Heart right ventricle (tissue), 16 donors: Measurements from ENCODE around the gene LZTS3. TPM values are rescaled to one million over a fixed set of nuclear protein-coding genes. Genes with fewer than 3 reads are reported as not detected.

ENCODE experiments used
- ATAC-seq, 8 donors: fragments of 200-7000 bp; cut with Tn5 transposase; one replicate each; pipeline ENCODE4 v1.9.1; 2020; ENCODE audit warnings: mild to moderate bottlenecking in 8 of 8, moderate library complexity in 8 of 8, moderate number of reproducible peaks in 1 of 8
- DNase-seq, 2 donors: peaks; one replicate each; pipeline ENCODE4 v3.0.0-alpha.2; 2020
- H3K27ac ChIP-seq, 10 donors: fragments of 200-600 bp; sonication (generic) in 2 of 10; one replicate each; pipeline versions ENCODE4 v1.5.0 to v1.8.0; 2020 to 2022; ENCODE audit warnings: mild to moderate bottlenecking in 3 of 10
- H3K27me3 ChIP-seq, 7 donors: fragments of 200-600 bp; one replicate each; pipeline ENCODE4 v1.8.0; 2021 to 2022; ENCODE audit warnings: mild to moderate bottlenecking in 2 of 7
- H3K36me3 ChIP-seq, 9 donors: fragments of 200-600 bp; sonication (generic) in 1 of 9; one replicate each; pipeline versions ENCODE4 v1.5.0 to v1.8.0; 2020 to 2022; ENCODE audit warnings: mild to moderate bottlenecking in 2 of 9
- H3K4me1 ChIP-seq, 9 donors: fragments of 200-600 bp; sonication (generic) in 1 of 9; one replicate each; pipeline versions ENCODE4 v1.5.0 to v1.8.0; 2020 to 2022; ENCODE audit warnings: mild to moderate bottlenecking in 4 of 9
- H3K4me3 ChIP-seq, 10 donors: fragments of 200-600 bp; sonication (generic) in 2 of 10; one replicate each; pipeline versions ENCODE4 v1.5.0 to v1.8.0; 2020 to 2022; ENCODE audit warnings: mild to moderate bottlenecking in 7 of 10, moderate library complexity in 2 of 10
- H3K9me3 ChIP-seq, 11 donors: fragments of 200-600 bp in 10 of 11; sonication (generic) in 2 of 11; one replicate each; pipeline versions ENCODE4 v1.5.0 to v1.8.0; 2013 to 2022; ENCODE audit warnings: mild to moderate bottlenecking in 2 of 11, control low read depth in 1 of 11, moderate library complexity in 1 of 11
- WGBS, 2 donors: extraction: QIAGEN DNeasy Blood & Tissue Kit; methylation state at CpG; one replicate each; pipeline ENCODE4 v1.1.7; 2013; ENCODE audit warnings: inconsistent platforms in 1 of 2; 5-methylcytosine and 5-hydroxymethylcytosine counted together
- intact Hi-C, 10 donors: fragments of 100-400 bp; cut with DNase I; formaldehyde crosslinking; loops; one replicate each; pipeline versions ENCODE4 v1.11.1 to v1.14.2; 2022
- polyA plus RNA-seq, 2 donors: library from polyadenylated mRNA; stranded (reverse); fragments of 200-250 nt; gene quantifications; one replicate each; pipeline ENCODE4 v1.2.3, GENCODE V29; 2013
- total RNA-seq, 10 donors: library from RNA; stranded (reverse); fragmentation: NEBNext Ultra II Directional in 3 of 10; extraction: Animal tissue kit (Norgen Biotek cat#: 25700) in 3 of 10; gene quantifications; one replicate each; pipeline versions ENCODE4 v1.2.1 to v1.2.4, GENCODE V29; 2021 to 2023
- TF ChIP-seq, protein P1 (sequence below), 9 donors: fragments of 200-600 bp; sonication (generic) in 2 of 9; IDR thresholded peaks; one replicate each; pipeline versions ENCODE4 v1.5.0 to v1.8.0; 2021 to 2022; ENCODE audit warnings: antibody characterized with exemption in 9 of 9, mild to moderate bottlenecking in 5 of 9, moderate library complexity in 1 of 9
- donor health status: Arrhythmogenic right ventricular cardiomyopathy.
- donor health status: ischemic (EF 13 %, LVEDD 7.1; RV severe dilation, severe dysfunction).
- donor health status: healthy with polysubstance abuse.
- donor health status: DM: no; HTN: yes; CAD: no.
- donor health status: DM: no; HTN: no; CAD: no.
- donor health status: ischemic (EF 25% LVEDD 6.9; RV normal size, moderate dysfunction).
- donor health status: ischemic (EF 25% LVEDD 5.7; RV mildly dilated, moderate dysfunction).
- donor health status: healthy.
- donor health status: DM: yes; HTN: yes; CAD: no.
- donor health status: Ischemic cardiomyopathy.
- donor health status: ischemic (EF 35%, LVEDD 5.7; RV mildly dilated, moderate dysfunction).
- donor health status: nonischemic (EF 11% LVEDD 7.7; RV severe dilation, severe dysfunction).
- donor health status: DM: yes; HTN: yes; CAD: no.
- donor health status: PGD.
- donor health status: ischemic (EF 29% LVEDD 5.4; RV normal size, mild dysfunction).
- donor health status: nonischemic (EF 23%, LVEDD 6.1; RV moderate dilation, normal function).

LZTS3 gene
- total and polyA plus RNA-seq, 12 donors: 7.1 to 27.0 (median 9.5) TPM

DNA sequence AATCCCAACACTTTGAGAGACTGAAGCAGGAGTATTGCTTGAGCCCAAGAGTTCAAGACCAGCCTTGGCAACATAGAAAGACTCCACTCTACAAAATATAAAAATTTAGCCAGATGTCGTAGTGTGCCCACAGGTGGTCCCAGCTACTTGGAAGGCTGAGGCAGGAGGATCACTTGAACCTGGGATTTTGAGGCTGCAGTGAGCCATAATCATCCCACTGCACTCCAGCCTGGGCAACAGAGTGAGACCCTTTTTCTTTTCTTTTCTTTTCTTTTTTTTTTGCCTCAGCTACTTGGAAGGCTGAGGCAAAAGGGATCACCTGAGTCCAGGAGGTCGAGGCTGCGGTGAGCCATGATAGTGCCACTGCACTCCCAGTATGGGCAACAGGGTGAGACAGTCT is 31.6 kb downstream of the LZTS3 start:
- intact Hi-C loops: no loop called here
- no peak overlapping the region for H3K27ac ChIP-seq
- ATAC-seq (no peak), DNase-seq (no peak)
- no peaks in the 10 kb centered on the region for H3K27me3 ChIP-seq
- H3K4me3 ChIP-seq: no peak overlapping the region
- peaks cover 0 to 9% (median 0%) of the 10 kb centered on the region in 11 donors for H3K9me3 ChIP-seq
- H3K36me3 ChIP-seq: peaks cover 0 to 24% (median 0%) of the 10 kb centered on the region in 9 donors
- WGBS, 2 donors: 97 to 98% methylated on average over 3 of the region's 3 CpGs
- peaks cover 0 to 6% (median under 1%) of the 10 kb centered on the region in 9 donors for H3K4me1 ChIP-seq
- TF ChIP-seq, protein P1, sequence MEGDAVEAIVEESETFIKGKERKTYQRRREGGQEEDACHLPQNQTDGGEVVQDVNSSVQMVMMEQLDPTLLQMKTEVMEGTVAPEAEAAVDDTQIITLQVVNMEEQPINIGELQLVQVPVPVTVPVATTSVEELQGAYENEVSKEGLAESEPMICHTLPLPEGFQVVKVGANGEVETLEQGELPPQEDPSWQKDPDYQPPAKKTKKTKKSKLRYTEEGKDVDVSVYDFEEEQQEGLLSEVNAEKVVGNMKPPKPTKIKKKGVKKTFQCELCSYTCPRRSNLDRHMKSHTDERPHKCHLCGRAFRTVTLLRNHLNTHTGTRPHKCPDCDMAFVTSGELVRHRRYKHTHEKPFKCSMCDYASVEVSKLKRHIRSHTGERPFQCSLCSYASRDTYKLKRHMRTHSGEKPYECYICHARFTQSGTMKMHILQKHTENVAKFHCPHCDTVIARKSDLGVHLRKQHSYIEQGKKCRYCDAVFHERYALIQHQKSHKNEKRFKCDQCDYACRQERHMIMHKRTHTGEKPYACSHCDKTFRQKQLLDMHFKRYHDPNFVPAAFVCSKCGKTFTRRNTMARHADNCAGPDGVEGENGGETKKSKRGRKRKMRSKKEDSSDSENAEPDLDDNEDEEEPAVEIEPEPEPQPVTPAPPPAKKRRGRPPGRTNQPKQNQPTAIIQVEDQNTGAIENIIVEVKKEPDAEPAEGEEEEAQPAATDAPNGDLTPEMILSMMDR (IDR thresholded peaks at IDR 0.05): no peak

DNA sequence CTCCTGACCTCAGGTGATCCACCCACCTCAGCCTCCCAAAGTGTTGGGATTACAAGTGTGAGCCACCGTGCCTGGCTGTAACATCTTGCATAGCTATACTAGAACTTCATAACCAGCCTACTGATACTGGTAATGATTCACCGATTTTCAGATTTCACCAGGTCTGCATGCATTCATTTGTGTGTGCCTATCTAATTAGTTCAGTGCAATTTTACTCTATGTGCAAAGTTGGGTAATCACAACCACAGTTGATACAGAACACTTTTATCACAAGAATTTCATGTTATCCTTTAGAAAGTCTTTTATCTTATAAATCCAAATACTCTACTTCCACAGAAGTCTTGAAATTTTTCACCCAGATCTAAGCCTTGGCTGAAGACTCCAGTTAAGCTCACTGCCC is 35.9 kb downstream of the LZTS3 start:
- no peak for ATAC-seq
- TF ChIP-seq, protein P1 (IDR thresholded peaks at IDR 0.05): no peak
- Histone ChIP-seq H3K36me3 (peaks cover 0 to 10% (median 0%) of the 10 kb centered on the region in 9 donors), H3K4me3 (no peak overlapping the region), H3K9me3 (peaks cover 0 to 2% (median 0%) of the 10 kb centered on the region in 11 donors), H3K4me1 (no peaks in the 10 kb centered on the region), H3K27me3 (no peaks in the 10 kb centered on the region), H3K27ac (no peak overlapping the region)
- no peak for DNase-seq
- intact Hi-C loops: no loop called here
- WGBS, 2 donors: 97 to 99% methylated on average over 2 of the region's 2 CpGs

DNA sequence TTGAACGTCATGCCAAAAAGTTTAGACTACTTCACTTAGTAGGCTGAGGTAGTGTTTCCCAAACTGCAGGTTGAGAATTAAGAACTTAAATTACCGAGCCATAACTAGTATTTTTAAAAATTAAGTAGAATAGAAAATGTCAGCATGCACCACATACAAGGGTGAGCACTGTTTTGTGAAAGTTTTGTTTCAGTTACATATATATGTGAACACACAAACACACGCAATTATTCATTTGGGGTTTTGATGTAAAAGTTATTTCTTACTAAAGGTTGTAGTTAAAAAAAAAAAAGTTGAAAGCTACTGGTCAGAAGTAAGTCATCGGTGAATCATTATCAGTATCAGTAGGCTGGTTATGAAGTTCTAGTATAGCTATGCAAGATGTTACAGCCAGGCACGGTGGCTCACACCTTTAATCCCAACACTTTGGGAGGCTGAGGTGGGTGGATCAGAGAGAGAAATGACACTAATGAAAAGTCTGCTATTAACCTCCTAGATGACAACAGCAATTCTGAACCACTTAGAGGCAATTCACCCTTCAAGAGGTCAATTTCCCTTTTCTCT is 37.8 kb downstream of the LZTS3 start:
- no peak for DNase-seq
- peaks cover 0 to 10% (median 0%) of the 10 kb centered on the region in 9 donors for H3K36me3 ChIP-seq
- TF ChIP-seq, protein P1 (IDR thresholded peaks at IDR 0.05): no peak
- H3K4me3 ChIP-seq: no peak overlapping the region
- H3K27ac ChIP-seq: no peak overlapping the region
- ATAC-seq: no peak
- intact Hi-C loops: no loop called here
- no peaks in the 10 kb centered on the region for H3K27me3 ChIP-seq
- 89 to 93% methylated on average over 5 of the region's 5 CpGs for WGBS, 2 donors
- H3K9me3 ChIP-seq: no peaks in the 10 kb centered on the region
- H3K4me1 ChIP-seq: no peaks in the 10 kb centered on the region

DNA sequence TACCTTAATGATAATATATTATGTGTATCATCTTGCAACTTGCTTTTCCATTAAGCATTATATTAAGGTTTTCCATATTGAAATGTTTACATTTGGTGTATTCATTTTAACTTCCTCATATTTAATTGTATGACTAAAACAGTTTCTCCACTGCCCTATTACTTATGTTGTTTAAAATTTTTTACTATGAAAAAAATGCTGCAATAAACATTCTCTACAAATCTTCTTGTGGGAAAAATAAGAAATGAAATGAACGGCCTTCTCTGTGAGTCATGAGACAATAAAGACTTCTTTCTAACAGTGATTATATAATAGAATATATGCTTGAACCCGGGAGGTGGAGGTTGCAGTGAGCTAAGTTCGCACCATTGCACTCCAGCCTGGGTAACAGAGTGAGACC is 39.2 kb downstream of the LZTS3 start:
- Histone ChIP-seq H3K9me3 (no peaks in the 10 kb centered on the region), H3K36me3 (peaks cover 0 to 10% (median 0%) of the 10 kb centered on the region in 9 donors), H3K27me3 (no peaks in the 10 kb centered on the region), H3K27ac (no peak overlapping the region), H3K4me3 (no peak overlapping the region), H3K4me1 (no peaks in the 10 kb centered on the region)
- TF ChIP-seq, protein P1 (IDR thresholded peaks at IDR 0.05): no peak
- 96 to 97% methylated on average over 3 of the region's 3 CpGs for WGBS, 2 donors
- ATAC-seq (no peak), DNase-seq (no peak)
- intact Hi-C loops: no loop called here
